HG03025 (cell line): ENCODE data around the gene GBX1.

Experiments used
- ATAC-seq: cut with Tn5 transposase; IDR thresholded peaks from one replicate; pipeline ENCODE4 v1.9.1; 2021; ENCODE audit warnings: mild to moderate bottlenecking, moderate library complexity; ENCODE audit not compliant: unreplicated experiment, low FRiP score

The GBX1 gene

DNA sequence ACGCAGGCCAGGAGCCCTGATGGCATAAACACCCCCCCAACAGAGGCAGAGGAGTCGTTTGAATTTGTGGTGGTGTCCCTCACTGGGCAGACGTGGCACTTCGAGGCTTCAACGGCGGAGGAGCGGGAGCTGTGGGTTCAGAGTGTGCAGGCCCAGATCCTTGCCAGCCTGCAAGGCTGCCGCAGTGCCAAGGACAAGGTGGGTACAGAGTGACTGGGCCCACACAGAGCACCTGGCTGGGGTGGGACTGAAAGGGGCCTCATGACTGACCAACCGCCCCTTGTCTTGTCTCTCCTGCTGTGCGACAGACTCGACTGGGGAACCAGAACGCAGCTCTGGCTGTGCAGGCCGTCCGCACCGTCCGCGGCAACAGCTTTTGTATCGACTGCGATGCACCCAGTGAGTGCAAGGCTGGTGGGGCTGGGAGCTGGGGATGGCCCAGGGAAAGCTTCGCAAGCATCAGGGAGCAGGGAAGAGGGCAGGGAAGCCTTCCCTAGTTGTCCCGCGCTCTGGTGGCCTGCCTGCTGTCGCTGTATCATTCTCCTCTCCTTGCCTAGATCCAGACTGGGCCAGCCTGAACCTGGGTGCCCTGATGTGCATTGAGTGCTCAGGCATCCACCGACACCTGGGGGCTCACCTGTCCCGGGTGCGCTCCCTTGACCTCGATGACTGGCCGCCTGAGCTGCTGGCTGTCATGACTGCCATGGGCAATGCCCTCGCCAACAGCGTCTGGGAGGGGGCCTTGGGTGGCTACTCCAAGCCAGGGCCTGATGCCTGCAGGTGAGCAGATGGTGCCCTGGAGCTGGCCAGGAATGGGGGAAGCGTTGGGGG lies 25.4 kb downstream of the GBX1 start:
- no peak for ATAC-seq

DNA sequence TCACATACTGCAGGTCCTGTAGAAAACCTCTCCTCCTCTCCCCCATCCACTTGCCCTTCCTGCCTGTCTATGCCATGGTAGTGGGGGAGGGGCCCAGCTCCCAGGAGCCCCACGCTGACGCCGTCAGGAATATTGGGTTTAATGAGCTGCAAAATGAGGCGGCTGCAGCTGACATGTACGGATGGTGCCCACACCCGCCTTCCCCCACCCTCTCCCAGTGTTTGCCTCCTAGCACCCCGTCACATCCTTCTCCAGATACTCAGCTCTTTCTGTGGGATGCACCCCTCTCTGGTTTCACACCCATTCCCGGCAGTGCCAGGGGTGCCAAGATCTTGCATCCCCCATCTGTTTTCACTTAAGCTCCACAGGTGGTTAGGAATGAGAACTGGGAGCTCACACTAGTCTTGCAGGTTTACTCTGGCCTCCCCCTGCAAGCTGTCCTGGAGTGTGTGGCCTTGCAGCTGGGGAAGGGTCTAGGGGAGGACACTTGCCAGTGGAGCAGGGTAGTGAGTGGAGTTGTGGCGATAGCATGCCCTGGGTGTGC lies 26.1 kb downstream of the GBX1 start:
- ATAC-seq: no peak

DNA sequence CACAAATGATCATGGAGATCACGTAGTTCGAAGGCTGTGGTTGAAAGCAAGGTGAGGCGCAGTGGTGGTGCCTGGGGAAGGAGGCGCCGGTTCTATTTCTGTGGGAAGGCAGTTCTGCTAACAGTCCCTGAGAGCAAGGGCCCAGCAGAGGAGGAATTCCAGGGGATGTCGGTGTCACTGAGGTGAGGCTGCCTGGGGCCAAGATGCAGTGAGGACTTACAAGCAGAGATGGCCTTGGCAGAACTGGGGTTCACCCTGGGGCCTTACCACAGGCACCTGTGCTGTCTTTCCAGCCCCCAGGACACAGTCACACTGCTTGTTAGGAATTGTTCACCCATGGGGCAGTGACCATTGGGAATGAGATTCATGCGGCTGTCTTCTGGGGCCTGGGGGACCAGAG lies 26.7 kb downstream of the GBX1 start:
- no peak for ATAC-seq

DNA sequence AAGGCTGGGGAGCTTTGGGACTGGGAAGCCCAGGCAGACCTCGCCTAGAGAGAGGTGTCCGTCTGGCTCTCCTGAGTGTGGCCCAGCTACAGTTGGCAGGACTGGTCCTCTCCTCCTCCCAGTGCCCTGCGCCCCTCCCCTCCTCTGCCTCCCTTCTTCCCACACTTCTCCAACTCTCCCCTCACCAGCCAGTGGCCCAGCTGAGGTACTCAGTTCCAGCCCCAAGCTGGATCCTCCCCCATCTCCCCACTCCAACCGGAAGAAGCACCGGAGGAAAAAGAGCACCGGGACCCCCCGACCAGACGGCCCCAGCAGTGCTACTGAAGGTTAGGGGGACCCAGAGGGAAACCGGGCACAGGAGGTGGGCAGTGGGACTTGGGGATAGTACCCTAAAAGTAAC lies 27.7 kb downstream of the GBX1 start:
- no peak for ATAC-seq

DNA sequence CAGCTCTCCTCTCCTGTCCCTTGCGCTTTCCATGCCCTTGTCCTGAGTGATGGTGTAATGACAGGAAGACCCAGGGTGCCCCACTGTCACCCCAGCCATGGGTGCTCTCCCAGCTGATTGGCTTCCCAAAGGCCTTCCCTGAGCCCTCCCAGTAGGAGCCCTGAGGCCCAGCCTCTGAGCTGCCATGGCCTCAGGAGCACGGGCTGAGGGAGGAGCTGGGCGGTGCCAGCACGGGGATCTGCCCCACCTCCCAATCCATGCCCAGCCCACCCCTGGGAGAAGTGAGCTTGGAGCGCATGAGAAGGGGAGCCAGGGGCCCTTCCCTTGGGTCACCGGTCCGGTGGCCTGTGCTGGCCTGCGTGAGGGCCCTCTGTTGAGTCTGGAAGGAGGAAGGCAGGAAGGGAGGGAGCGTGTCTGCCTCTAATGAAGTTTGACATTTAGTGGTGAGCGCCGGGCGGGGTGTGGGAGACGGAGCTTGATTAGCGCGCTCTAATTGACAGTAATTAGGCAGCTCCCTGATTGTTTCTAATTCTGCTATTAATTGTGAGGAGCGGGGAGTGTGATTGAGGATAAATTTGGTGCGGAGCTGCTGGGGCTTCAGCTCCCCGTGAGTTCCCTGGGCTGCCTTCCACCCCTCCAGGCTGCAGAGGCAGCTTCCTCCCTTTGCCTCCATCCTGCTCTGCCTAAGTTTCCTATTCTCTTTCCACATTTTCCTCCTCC lies 28.3 kb downstream of the GBX1 start:
- ATAC-seq: no peak

DNA sequence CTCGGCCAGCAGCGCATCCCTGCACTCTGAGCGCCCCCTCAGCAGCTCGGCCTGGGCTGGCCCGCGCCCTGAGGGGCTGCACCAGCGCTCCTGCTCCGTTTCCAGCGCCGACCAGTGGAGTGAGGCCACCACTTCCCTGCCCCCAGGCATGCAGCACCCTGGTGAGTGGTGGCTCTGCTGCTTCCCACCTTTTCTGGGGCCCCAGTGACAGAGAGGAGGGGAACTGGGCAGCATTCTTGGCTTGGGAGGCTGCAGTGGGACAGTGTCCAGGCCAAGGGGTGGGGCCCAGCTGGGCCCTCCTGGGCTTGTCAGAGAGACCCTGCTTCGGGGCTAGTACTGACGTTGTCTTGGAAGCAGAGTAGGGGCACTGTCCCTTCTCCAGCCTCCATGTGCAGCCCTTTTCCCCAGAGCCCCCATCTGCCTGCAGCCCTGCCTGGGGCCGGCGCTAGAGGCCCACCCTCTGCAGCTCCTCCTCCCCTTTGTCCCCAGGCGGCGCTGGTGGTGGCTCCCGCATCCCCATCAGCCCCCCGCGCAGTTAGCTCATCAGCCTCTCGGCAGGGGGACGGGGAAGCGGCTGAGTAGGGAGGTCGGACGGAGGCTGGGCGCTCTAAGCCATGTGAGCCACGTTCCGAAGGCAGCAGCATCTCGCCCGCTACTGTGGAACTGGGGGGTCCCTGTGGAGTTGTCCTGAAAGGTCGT lies 29.2 kb downstream of the GBX1 start:
- ATAC-seq: no peak

DNA sequence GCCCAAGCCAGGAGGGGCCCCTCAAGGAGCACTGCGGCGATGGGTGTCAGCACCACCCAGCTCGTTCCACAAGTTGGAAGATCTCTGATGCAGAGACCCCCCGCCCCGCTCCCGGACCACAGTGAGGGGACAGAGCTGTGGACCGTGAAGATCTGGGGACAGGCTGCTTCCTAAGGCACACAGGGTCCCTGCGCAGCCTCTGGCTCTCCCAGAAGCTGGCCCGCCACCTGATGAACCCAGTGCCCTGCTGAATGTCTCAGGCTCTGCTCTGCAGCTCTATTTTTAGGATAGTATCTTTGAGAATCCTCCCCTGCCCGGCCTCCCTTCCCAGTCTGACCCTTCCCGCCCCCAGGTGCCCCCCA lies 29.7 kb downstream of the GBX1 start:
- ATAC-seq: no peak

DNA sequence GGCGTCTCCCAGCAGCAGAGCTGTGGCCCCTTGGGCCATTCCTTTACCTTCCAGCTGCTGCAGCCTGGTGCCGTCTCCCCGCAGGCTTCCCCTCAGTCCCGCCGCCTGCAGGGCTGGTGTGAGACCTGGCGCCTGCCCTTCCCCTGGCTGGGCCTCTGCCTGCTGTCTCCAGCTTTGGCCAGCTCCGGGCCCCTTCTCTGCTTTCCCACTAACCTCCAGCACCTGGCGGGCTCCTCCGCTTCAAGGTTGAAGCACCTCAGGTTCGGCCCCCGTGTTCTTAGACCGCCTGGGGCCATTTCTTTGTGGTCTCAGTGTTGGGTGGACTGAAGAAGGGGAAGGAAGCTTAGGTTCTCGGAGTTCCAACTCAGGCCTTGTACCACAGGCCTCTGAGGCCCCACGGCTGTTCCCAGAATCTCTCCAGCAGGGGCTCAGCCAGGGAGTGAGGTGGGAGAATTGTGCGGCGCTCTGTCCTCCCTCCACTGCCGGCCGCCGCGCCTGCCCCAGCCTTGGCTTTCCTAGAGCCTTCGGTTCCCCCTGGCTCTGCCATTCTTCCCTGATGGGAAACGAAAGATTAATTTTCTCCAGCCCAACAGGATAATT lies 30.3 kb downstream of the GBX1 start:
- no peak for ATAC-seq

DNA sequence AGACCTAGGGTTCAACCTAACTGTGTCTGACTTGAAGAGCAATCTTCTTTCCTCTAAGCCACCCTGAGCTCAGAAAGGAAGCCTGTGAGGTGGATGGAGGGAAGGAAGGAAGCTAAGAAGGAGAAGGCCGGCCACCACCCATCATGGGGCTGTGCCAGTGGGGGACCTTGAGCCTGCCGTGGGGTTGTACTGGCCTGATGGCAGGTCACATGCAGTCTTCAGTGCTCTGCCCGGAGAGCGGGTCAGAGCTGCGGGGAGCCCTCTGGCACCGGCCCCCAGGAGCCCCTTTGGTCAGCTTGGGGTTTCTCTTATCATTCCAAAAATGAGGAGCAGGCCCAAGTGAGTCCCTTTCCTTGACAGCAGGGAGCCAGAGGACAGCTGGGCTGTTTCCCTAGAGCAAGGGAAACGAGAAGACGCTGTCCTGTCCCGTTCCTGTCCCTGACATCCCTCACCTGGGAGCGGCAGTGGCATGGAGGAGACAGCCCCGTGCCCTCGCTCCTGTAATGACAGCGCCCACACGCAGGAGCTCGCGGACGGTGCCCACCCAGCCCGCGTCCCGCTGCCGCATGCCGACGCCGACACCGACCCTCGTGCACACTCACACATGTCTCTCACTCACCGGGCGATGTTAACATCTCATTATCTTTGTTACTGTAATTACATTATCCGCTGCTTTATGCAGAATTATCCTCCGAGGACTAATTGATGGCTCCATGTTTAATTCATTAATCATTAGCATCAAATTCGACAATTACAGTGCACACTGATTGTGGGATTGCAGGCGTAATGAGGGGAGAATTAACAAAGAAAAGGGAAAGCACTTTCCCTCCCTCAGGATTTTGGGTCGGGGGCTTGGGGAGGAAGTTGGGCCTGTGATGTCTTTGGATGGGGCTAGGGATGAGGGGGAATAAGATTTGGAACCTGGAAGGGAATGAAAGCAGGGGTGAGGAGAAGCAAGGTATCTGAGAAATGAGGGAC lies 31.3 kb downstream of the GBX1 start:
- ATAC-seq: no peak

DNA sequence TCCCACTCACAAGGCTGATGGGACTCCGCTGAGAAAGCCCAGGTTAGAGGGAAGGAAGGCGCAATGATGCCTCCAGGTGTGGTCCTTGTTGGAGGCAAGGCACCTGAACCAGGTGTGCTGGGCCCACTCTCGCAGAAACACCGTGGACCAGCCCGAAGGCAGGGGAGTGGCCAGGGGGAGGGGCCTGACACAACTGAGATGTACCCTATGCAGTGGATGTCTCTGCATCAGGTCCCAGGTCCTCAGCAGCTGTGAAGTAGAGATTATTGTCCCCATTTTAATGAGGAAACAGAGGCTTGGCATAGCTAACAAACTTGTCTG lies 32.0 kb downstream of the GBX1 start:
- no peak for ATAC-seq

DNA sequence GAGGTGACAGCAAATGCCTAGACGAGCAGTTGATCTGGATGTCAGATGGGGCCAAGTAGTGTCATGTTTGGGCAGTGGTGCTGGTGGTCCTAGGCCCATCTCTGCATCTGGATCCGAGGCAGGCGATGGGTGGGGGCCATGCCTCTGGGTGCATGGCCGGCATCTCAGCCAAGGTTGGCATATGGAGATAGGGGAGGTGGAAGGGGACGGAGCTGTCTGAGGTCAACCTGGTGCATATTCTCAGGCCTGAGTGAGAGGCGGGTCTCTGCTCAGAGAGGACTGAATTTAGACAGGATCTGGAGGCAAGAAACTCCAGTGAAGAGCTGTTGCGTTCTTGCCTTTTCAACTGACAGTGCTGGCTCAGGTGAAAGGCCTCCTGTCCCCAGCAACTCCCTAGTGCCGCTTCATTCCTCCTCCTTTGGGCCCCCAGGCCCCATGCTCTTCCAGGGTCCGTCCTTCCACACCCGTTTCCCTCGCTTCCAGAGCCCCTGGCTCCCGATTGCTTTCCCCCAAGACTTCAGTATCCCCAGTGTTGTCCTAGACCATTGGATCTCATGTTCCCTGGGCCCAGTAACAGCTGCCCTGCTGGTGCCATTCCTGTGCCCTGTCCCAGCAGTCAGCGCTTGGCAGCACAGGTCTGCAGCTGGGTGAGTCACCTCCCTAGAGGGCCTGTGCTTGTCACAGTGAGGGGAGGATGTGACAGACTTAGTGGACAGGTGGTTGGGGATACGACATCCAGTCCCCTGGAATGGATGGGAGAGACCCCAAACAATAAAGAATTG lies 32.6 kb downstream of the GBX1 start:
- ATAC-seq: no peak

DNA sequence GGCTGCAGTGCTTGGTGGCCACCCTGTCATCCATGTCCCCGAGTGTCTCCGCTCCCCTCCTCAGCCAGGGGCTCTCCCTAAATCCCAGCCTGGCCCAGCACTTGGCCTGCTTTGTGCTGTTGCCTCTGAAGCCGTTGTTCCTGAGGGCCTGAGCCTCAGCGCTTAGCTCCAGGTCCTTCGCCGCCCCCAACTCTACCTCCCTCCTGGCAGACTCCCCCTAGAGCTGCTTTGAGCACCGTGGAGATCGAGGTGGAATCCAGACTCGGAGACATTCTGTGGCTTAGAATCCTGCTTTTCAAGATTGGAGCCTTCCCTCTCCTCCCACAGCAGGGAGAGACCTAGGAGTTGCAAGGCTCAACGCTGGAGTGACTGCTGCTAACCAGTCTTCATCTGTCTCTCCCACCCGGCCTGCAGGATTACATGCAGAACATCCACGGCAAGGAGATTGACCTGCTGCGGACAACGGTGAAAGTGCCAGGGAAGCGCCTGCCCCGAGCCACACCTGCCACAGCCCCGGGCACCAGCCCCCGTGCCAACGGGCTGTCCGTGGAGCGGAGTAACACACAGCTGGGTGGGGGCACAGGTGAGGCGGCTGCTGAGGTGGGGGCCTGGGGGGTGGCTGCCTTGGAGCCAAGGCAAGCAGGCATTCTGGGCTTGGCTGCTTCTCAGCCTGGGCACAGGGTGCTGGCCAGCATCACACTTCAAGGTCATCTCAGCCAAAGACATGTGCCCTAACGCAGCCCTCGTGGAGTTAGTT lies 33.3 kb downstream of the GBX1 start:
- no peak for ATAC-seq

DNA sequence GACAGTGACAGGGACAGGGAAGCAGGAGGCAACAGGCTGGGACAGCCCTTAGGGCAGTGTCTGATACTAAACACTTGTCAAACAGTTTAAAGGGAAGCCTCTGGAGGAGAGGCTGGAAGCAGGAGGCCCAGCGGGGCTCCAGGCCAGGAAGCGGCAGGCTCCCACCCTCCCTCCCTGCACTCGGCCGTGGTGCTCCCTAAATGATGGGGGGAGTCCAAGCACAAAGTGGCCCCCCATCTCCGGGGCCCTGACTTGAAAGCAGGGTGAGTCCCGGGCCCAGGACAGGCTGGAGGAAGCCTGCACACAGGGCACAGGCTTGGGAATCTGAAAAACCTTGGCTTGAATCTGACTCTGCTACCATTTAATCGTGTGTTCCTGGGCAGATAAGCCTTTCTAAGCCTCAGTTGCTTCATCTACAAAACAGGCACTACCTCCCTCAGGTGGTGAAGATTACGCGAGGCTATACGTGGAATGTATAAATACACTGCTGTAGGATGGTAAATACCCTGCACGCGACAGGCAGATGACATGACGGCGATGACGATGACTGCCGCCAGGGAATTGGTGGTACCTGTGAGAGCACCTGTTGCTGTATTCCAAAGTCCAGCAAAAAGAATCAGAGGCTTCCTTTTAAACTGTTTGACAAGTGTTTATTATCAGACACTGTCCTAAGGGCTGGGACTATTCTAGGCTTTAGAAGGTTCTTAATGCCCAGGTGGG lies 34.1 kb downstream of the GBX1 start:
- ATAC-seq: no peak

DNA sequence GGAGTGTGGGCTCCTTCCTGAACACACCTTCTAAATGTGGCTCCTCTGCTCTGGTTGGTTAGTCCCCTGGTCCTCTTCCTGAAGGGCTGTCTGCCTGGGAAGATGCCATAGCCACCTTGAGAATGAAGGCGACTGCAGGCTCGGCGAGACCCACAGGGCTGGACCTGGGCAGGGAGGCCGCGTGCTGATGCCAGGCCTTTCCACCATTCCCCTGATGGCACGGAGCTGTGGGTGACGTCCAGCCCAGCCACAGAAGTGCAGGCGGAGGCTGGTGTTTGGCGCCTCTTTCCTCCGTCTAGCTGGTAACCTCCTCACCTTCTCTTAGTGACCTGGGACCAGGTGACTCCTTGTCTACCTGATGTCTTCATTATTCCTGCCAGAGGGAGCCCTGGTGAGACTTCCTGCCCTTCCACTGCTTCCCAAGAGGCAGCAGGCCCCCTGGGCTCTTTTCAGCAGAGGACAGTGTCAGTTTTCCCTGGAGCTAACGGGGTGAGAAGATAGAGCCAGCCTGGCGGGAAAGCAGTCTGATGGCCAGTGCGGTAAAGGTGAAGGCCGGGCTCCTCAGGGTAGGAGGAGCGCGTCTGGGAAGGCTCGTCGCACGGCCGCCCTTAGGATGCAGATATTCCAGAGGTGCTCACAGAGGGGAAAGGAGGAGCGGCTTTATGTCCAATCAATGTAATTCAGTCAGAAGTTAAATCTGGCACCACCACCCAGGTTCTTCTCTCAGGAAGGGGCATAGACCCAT lies 34.9 kb downstream of the GBX1 start:
- no peak for ATAC-seq

DNA sequence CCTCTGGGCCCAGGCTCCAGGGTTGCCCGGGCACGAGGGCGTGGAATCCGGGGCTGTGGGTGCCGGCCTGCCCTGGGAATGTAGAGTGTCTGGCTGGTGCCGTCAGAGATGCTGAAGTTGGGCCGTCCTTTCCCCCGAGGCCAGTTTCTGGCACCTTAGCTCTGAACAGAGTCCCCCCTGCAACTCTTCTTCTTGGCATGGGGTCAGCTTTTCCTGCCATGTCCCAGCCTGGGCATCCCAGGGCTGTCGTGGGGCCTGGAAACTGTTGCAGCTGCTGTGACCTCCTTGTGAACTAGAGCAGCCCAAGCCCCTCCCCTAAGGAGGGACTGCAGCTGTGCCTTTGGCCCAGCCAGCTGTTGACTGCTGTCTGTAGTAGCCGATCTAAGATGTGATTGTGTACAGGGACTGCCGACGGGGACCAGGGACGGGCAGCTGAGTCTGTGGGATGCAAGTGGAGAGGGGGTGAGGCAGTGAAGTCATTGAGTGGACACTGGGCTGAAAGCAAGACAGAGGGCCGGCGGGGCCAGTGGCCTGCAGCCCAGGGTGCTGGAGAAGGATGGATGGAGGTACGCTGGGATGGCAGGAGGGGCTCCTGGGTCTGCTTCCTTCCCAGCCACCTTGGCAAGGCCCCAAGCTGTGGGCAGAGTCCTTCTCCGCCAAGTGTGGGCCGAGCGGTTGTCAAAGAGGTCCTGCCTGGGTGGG lies 35.8 kb downstream of the GBX1 start:
- no peak for ATAC-seq

DNA sequence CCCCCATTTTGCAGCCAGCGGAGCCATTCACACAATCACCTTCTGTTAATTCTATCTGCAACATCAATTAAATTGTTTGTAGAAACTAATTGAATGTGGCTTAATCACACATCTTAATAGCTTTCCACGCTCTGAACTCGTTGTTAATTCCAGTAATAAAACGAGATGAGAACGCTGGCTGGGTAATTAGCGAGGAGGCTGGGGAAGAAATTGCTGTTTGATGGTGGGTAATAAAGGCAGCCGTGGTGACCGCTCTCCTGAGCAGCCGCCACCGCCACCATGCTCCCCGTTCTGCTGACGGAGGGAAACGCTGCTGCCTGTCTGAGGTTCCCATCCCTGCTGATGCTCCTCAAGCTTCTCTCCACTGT lies 36.3 kb downstream of the GBX1 start:
- no peak for ATAC-seq

DNA sequence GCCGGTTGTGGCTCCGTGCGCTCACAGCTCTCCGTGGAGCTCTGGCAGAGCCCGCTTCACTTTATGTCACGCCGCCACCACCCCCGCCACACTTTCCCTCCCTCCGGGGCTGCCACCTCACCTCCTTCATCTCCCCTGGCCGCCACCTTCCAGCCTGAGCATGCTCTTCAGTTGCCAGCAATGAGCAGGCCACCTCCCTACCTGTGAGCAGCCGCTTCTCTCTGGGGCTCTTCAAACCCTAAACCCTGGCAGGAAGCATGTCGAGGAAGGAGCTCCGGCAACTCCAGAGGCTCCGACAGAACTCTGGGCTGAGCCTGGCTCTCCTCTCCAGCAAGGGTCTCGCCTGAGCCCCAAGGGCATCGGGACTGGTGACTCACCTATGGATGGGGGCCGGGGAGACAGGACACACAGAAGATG lies 36.7 kb downstream of the GBX1 start:
- no peak for ATAC-seq
